ENCODE results near the gene DDTL. TPM values are rescaled to one million over a fixed set of nuclear protein-coding genes. Genes with fewer than 3 reads are reported as not detected.
"Not testable (repeated sequence)": the region's sequence is repeated elsewhere in the genome, so short reads cannot be mapped to it uniquely, and the experiment has no call there.

DDTL gene
- total and polyA plus RNA-seq, 2 of the 4 experiments (the other 2 are of a cell fraction), result 0.36 to 1.5 TPM

- H2AK5ac ChIP-seq (ENCODE audit: low read depth, low read length); H2BK20ac ChIP-seq (ENCODE audit: low read depth, low read length); H3K23ac ChIP-seq (ENCODE audit: low read depth, low read length); H3K27ac ChIP-seq (ENCODE audit: insufficient read depth, low read length); H2BK15ac ChIP-seq (ENCODE audit: low read depth, low read length); DNase-seq; H4K8ac ChIP-seq (ENCODE audit: low read depth in 2 of 2, low read length in 2 of 2); H4K5ac ChIP-seq (ENCODE audit: low read depth, low read length); H3K4me1 ChIP-seq (ENCODE audit: control insufficient read depth, insufficient read depth, low read length); BruUV-seq (replicated peaks); H3K18ac ChIP-seq (ENCODE audit: low read depth, low read length); H3K4me2 ChIP-seq (ENCODE audit: low read depth, low read length); H4K91ac ChIP-seq (ENCODE audit: insufficient read depth, low read depth, low read length); H3K14ac ChIP-seq (replicated peaks; ENCODE audit: low read depth, low read length); H2BK5ac ChIP-seq (ENCODE audit: low read depth, low read length, poor library complexity, severe bottlenecking); H3K56ac ChIP-seq (ENCODE audit: extremely low read depth, insufficient read depth, low read length); H3K4ac ChIP-seq (ENCODE audit: low read depth, low read length); H3K4me3 ChIP-seq (ENCODE audit: insufficient read depth, low read depth, low read length); H2AFZ ChIP-seq (replicated peaks; ENCODE audit: low read length, poor library complexity); dilution Hi-C loops (cut with HindIII; ENCODE audit: low sequenced_read_pairs, unreplicated experiment); H3K27me3 ChIP-seq (ENCODE audit: control insufficient read depth, insufficient read depth, low read length); H3K9me3 ChIP-seq (ENCODE audit: control insufficient read depth, insufficient read depth, low read length); POLR2A ChIA-PET (ENCODE audit: unreplicated experiment); H4K20me1 ChIP-seq (ENCODE audit: insufficient read depth, low read length); intact Hi-C loops (cut with micrococcal nuclease); H2AK9ac ChIP-seq (replicated peaks; ENCODE audit: low read depth, low read length, poor library complexity); CTCF ChIA-PET; in situ Hi-C loops (cut with MboI; ENCODE audit: low sequenced_read_pairs); H3K9ac ChIP-seq (ENCODE audit: low read depth, low read length); H2BK120ac ChIP-seq (ENCODE audit: low read depth, low read length); H3K9me1 ChIP-seq (ENCODE audit: insufficient read depth, low read length): not testable (repeated sequence)
- WGBS, 2 experiments (ENCODE audit: extremely low coverage in 2 of 2, insufficient read length in 1 of 2), result no CpG with 5 or more reads among the region's 27 CpGs
- H3K36me3 ChIP-seq (ENCODE audit: control insufficient read depth, insufficient read depth, low read length), result peaks cover 14% of the 10 kb centered on the region
- H3K79me1 ChIP-seq (ENCODE audit: low read depth in 1 of 2, low read length in 2 of 2), result peaks cover 8 to 13% of the 10 kb centered on the region in 2 experiments
- ATAC-seq (ENCODE audit: low read depth), result peak; percentile 1; the same call in 1 of the 2 replicates
These were observed 8.2 kb downstream of the DDTL start for GRCh38 chr22:23974836-23975352.

DNA sequence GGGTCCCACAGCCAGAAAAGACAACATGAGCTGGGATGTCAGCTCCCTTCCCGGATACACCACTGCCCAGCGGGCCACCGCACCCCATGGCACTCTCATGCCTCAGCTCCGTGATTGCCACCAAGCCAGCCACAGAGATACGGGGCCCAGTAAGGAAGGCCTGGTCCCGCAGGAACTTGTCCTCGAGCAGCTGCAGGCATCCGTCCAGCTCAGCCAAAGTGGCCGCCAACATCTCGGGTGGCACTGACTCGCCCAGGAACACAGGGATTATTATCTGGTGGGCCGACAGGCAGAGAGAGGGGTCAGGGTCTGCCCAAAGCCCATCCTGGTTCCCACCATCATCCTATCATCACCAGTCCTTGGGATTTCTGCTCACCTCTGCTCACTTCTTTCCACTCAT, 10.6 kb downstream of the DDTL start:
- H3K27me3 ChIP-seq (ENCODE audit: control insufficient read depth, insufficient read depth, low read length); H4K91ac ChIP-seq (ENCODE audit: insufficient read depth, low read depth, low read length); H3K9me1 ChIP-seq (ENCODE audit: insufficient read depth, low read length); H3K9me3 ChIP-seq (ENCODE audit: control insufficient read depth, insufficient read depth, low read length); H3K9ac ChIP-seq (ENCODE audit: low read depth, low read length); in situ Hi-C loops (cut with MboI; ENCODE audit: low sequenced_read_pairs); H2BK15ac ChIP-seq (ENCODE audit: low read depth, low read length); DNase-seq; H3K23ac ChIP-seq (ENCODE audit: low read depth, low read length); H3K79me1 ChIP-seq (ENCODE audit: low read depth in 1 of 2, low read length in 2 of 2); H3K27ac ChIP-seq (ENCODE audit: insufficient read depth, low read length); H3K4me3 ChIP-seq (ENCODE audit: insufficient read depth, low read depth, low read length); H2BK20ac ChIP-seq (ENCODE audit: low read depth, low read length); H2BK5ac ChIP-seq (ENCODE audit: low read depth, low read length, poor library complexity, severe bottlenecking); BruUV-seq (replicated peaks); H3K18ac ChIP-seq (ENCODE audit: low read depth, low read length); H3K14ac ChIP-seq (replicated peaks; ENCODE audit: low read depth, low read length); H2AFZ ChIP-seq (replicated peaks; ENCODE audit: low read length, poor library complexity); dilution Hi-C loops (cut with HindIII; ENCODE audit: low sequenced_read_pairs, unreplicated experiment); POLR2A ChIA-PET (ENCODE audit: unreplicated experiment); H3K4me1 ChIP-seq (ENCODE audit: control insufficient read depth, insufficient read depth, low read length); H3K4me2 ChIP-seq (ENCODE audit: low read depth, low read length); H4K5ac ChIP-seq (ENCODE audit: low read depth, low read length); H2AK9ac ChIP-seq (replicated peaks; ENCODE audit: low read depth, low read length, poor library complexity); H4K8ac ChIP-seq (ENCODE audit: low read depth in 2 of 2, low read length in 2 of 2); ATAC-seq (ENCODE audit: low read depth); H4K20me1 ChIP-seq (ENCODE audit: insufficient read depth, low read length); H2AK5ac ChIP-seq (ENCODE audit: low read depth, low read length); H2BK120ac ChIP-seq (ENCODE audit: low read depth, low read length); H3K36me3 ChIP-seq (ENCODE audit: control insufficient read depth, insufficient read depth, low read length); H3K56ac ChIP-seq (ENCODE audit: extremely low read depth, insufficient read depth, low read length); intact Hi-C loops (cut with micrococcal nuclease); CTCF ChIA-PET; H3K4ac ChIP-seq (ENCODE audit: low read depth, low read length): not testable (repeated sequence)
- WGBS, 2 experiments (ENCODE audit: extremely low coverage in 2 of 2, insufficient read length in 1 of 2), result no CpG with 5 or more reads among the region's 12 CpGs

All from IMR-90 (cell line).